ENCODE measurements around the gene LEP.

Gene LEP

DNA sequence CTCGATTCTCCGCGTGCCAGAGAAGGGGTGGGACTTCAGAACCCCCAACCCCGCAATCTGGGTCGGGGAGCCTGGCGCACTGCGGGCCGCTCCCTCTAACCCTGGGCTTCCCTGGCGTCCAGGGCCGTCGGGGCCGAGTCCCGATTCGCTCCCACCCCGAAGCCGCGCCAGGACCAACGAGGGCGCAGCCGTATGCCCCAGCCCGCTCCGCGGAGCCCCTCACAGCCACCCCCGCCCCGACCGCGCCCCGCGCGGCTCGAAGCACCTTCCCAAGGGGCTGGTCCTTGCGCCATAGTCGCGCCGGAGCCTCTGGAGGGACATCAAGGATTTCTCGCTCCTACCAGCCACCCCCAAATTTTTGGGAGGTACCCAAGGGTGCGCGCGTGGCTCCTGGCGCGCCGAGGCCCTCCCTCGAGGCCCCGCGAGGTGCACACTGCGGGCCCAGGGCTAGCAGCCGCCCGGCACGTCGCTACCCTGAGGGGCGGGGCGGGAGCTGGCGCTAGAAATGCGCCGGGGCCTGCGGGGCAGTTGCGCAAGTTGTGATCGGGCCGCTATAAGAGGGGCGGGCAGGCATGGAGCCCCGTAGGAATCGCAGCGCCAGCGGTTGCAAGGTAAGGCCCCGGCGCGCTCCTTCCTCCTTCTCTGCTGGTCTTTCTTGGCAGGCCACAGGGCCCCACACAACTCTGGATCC lies at the start of gene LEP:
TSS of gene LEP (plus strand) at position 583 of the 691 bp plus-strand sequence. CDS start 10,741 bp downstream, outside the sequence.
- no peak within 1 kb of the TSS for H3K4me3 ChIP-seq (replicated peaks; ENCODE audit: low read depth, low read length)
- TF ChIP-seq, protein P1, sequence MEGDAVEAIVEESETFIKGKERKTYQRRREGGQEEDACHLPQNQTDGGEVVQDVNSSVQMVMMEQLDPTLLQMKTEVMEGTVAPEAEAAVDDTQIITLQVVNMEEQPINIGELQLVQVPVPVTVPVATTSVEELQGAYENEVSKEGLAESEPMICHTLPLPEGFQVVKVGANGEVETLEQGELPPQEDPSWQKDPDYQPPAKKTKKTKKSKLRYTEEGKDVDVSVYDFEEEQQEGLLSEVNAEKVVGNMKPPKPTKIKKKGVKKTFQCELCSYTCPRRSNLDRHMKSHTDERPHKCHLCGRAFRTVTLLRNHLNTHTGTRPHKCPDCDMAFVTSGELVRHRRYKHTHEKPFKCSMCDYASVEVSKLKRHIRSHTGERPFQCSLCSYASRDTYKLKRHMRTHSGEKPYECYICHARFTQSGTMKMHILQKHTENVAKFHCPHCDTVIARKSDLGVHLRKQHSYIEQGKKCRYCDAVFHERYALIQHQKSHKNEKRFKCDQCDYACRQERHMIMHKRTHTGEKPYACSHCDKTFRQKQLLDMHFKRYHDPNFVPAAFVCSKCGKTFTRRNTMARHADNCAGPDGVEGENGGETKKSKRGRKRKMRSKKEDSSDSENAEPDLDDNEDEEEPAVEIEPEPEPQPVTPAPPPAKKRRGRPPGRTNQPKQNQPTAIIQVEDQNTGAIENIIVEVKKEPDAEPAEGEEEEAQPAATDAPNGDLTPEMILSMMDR (IDR thresholded peaks at IDR 0.05; ENCODE audit: low read depth, low read length, missing control alignments): no peak
- DNase-seq (ENCODE audit: extremely low read depth, low read depth): no peak

GRCh38 chr7:128192497-128193142 lies 48.5 kb upstream of the LEP start:
- no peak overlapping the region for H3K4me3 ChIP-seq (replicated peaks; ENCODE audit: low read depth, low read length)
- TF ChIP-seq, protein P1 (IDR thresholded peaks at IDR 0.05; ENCODE audit: low read depth, low read length, missing control alignments): no peak
- no peak for DNase-seq (ENCODE audit: extremely low read depth, low read depth)

DNA sequence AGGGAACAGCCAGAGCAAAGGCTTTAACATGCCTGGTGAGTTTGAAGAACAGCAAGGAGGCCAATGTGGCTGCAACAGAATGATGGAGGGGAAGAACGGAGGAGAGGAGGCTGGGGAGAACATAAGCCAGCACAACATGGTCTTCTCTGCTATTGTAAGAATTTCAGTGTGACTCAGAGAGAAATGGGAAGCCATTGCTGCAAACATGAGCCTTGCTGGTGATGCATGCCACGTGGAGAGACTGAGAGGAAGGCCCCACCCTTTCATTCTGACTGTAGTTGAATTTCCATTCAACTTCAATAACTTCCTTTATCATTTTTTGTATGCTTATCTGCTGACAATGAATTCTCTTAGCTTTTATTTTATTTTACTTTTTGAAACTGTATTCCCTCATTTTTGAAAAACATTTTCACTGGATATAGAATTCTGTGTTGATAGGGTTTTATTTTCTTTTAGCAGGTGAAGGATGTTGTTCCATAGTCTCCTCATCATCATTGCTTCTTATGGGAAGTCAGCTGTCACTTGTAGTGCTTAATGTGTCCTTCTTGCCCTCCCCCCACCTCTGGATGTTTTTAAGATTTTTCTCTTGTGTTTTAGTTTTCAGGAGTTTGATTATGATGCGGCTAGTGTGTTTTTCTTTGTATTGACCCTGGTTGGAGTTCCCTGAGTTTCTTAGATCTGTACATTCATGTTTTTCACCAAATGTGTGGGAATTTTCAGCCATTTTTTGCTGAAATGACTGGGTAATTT lies 46.4 kb upstream of the LEP start:
- DNase-seq (ENCODE audit: extremely low read depth, low read depth): no peak
- TF ChIP-seq, protein P1 (IDR thresholded peaks at IDR 0.05; ENCODE audit: low read depth, low read length, missing control alignments): no peak

GRCh38 chr7:128197589-128197988 lies 43.5 kb upstream of the LEP start:
- no peak overlapping the region for H3K4me3 ChIP-seq (replicated peaks; ENCODE audit: low read depth, low read length)
- TF ChIP-seq, protein P1 (IDR thresholded peaks at IDR 0.05; ENCODE audit: low read depth, low read length, missing control alignments): no peak
- no peak for DNase-seq (ENCODE audit: extremely low read depth, low read depth)

More for the DNA sequence above, 46.4 kb upstream of the LEP start:
- no peak overlapping the region for H3K4me3 ChIP-seq (replicated peaks; ENCODE audit: low read depth, low read length)

DNA sequence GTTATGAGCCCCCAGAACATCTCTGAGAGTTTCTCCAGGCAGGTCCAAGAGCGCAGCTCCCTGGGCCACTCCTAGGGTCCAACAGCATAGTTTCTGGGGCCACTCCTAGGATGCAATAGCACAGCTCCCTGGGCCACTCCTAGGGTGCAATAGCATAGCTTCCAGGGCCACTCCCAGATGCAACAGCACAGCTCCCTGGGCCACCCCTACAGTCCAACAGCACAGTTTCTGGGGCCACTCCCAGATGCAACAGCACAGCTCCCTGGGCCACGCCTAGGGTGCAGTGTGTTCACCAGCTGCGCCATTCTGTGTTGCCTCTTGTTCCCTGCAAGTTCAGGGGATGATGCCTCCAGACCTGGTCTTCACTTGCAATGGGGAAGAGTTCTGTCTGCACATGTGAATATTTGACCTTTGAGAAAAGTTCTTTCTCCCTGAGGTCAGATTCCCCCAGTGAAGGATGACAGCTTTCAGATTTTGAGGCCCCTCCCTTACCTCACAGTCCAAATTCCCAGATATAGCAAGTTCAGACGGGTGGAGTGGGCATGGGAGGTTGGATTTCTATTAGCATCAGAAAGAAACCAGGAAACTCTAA lies 43.0 kb upstream of the LEP start:
- H3K4me3 ChIP-seq (replicated peaks; ENCODE audit: low read depth, low read length): no peak overlapping the region
- no peak for DNase-seq (ENCODE audit: extremely low read depth, low read depth)
- TF ChIP-seq, protein P1 (IDR thresholded peaks at IDR 0.05; ENCODE audit: low read depth, low read length, missing control alignments): no peak

GRCh38 chr7:128200376-128200775 lies 40.7 kb upstream of the LEP start:
- no peak overlapping the region for H3K4me3 ChIP-seq (replicated peaks; ENCODE audit: low read depth, low read length)
- no peak for DNase-seq (ENCODE audit: extremely low read depth, low read depth)
- TF ChIP-seq, protein P1 (IDR thresholded peaks at IDR 0.05; ENCODE audit: low read depth, low read length, missing control alignments): no peak
